HG03175 (cell line): ENCODE data around the gene LRRC14B.
"Not testable (repeated sequence)": the region's sequence is repeated elsewhere in the genome, so short reads cannot be mapped to it uniquely, and the experiment has no call there.

ENCODE experiments used
- ATAC-seq: cut with Tn5 transposase; IDR thresholded peaks from one replicate; pipeline ENCODE4 v1.9.1; 2021; ENCODE audit warnings: mild to moderate bottlenecking, moderate library complexity; ENCODE audit not compliant: unreplicated experiment

LRRC14B gene

DNA sequence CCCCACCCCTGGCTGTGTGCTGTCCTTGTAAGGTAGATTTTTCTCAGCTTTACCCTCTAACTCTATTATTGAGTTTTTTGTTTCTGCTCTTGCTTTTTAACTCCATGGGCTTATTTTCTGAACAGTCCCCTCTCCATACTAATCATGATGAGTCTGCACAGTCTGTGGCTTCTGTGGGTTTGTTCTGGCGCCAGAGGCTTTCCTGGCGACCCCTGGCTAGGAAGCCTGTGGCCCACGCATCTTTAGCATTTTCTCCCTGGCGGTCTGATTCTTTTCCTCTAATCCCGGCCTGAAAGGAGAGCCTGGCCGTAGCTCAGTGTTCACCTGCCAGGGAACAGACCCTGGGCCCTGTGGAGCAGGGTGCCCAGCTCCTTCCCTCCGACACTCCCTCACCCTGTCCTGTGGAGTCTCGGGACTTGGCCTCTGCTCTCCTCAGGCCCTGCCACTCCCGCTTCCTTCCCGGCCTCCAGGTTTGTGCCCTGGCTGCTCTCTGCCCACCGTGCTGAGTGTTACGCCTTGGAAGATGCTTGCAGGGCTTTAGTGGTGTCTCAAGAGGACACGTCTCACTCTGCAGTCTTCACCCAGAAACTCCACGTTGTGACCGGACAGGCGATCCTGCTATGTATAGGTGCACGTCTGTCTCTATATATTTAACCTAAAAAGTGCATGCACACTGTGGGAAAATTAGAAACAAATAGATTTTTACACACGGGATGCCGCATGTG, 31.7 kb upstream of the LRRC14B start:
- no peak for ATAC-seq

DNA sequence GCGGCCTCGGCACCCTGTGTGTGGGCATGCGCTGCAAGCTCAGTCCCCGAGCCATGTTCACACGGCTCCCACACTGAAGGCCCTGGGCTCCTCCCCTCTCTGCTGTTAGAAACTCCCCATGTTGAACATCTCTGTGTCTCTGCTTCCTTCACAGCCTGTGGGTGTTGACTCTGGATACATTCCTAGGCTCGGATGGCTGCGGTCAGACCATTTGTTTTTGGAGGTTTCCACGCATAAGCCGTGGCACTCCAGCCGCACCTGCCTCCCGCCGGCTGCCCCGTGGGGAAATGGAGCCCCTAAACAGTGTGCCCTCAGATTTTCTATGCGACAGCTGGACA, 31.2 kb upstream of the LRRC14B start:
- ATAC-seq = no peak

GRCh38 chr5:160921-161802, 30.1 kb upstream of the LRRC14B start:
- ATAC-seq = no peak

GRCh38 chr5:161803-162110, 29.5 kb upstream of the LRRC14B start:
- ATAC-seq = no peak

DNA sequence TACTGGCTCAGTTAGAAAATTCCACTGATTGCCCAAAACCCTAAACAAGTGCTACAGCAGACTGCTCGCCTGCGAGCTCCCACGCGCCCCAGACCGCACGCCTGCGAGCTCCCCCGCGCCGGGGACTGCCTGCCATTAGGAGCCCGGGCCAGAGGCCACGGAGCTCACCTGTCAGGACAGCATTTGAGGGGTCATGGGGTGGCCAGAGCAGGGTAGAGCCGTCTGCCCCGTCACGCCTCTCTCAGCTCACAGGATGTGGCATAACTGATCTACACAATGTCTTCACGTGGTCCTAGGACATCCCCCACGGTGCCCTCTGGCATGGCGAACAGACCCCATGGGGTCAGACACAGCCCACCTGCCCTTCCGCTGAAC, 29.1 kb upstream of the LRRC14B start:
- no peak for ATAC-seq

- ATAC-seq = no peak
These were observed 28.5 kb upstream of the LRRC14B start for GRCh38 chr5:162565-163337.

DNA sequence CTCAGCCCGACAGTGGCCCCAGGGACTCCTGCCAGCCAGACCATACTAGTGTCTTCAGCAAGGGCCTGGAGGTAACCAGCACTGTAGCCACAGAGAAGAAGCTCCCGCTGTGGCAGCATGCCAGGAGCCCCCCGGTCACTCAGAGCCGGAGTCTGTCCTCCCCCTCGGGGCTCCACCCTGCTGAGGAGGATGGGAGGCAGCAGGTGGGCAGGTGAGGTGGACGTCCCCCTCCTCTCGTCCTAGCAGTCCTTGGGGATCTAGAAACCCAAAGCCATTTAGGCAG, 28.0 kb upstream of the LRRC14B start:
- ATAC-seq = no peak

DNA sequence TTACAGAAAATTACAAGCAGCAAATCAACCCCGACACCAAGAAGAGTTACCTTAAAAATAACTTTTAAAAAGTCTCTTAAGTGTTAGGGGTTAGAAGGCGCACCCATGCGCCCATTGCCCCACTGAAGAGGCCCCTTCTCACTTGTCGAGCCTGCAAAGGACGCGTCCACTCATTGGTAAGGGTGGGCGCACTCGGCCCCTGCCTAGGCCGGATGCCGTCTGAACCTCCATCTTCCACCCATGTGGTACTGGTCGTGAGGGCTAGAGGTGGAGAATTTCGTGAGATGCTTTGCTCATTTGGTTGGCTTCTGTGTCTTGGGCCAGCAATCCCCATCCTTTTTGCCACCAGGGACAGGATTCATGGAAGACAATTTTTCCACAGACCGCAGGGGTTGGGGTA, 27.5 kb upstream of the LRRC14B start:
- no peak for ATAC-seq

DNA sequence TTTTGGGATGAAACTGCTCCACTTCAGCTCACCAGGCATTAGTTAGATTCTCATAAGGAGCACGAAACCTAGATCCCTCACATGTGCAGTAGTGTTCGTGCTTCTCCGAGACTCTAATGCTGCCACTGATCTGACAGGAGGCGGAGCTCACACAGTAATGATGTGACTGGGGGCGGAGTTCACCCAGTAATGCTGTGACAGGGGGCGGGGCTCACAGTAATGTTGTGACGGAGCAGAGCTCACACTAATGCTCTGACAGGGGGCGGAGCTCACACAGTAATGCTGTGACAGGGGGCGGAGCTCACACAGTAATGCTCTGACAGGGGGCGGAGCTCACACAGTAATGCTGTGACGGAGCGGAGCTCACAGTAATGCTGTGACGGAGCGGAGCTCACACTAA, 27.1 kb upstream of the LRRC14B start:
- no peak for ATAC-seq

DNA sequence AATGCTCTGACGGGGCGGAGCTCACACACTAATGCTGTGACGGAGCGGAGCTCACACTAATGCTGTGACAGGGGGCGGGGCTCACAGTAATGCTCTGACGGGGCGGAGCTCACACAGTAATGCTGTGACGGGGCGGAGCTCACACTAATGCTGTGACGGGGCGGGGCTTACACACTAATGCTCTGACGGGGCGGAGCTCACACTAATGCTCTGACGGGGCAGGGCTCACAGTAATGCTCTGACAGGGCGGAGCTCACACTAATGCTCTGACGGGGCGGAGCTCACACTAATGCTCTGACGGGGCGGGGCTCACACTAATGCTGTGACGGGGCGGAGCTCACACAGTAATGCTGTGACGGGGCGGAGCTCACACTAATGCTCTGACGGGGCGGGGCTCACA, 26.5 kb upstream of the LRRC14B start:
- not testable (repeated sequence) for ATAC-seq

GRCh38 chr5:166441-167372, 24.6 kb upstream of the LRRC14B start:
- no peak for ATAC-seq

DNA sequence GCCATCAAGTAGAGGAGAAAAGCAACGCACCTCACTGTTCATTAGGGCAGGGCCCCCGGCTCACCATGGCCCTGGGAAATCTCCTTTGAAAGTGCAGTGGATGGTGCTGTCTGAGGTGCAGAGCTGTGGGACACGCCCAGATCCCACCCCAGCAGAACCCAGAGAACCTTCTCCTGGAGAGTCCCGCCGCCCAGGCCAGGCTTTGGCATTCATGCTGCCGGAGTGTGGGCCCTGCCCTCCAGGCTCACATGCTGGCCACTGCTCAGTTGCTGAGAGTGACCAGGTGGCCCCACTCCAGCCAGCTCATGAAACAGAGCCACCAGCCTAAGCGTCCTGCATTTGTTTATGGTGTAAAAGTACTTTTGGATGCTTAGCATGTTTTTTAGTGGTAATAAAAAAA, 23.8 kb upstream of the LRRC14B start:
- no peak for ATAC-seq

- ATAC-seq = no peak
These were observed 23.2 kb upstream of the LRRC14B start for GRCh38 chr5:167982-168660.

DNA sequence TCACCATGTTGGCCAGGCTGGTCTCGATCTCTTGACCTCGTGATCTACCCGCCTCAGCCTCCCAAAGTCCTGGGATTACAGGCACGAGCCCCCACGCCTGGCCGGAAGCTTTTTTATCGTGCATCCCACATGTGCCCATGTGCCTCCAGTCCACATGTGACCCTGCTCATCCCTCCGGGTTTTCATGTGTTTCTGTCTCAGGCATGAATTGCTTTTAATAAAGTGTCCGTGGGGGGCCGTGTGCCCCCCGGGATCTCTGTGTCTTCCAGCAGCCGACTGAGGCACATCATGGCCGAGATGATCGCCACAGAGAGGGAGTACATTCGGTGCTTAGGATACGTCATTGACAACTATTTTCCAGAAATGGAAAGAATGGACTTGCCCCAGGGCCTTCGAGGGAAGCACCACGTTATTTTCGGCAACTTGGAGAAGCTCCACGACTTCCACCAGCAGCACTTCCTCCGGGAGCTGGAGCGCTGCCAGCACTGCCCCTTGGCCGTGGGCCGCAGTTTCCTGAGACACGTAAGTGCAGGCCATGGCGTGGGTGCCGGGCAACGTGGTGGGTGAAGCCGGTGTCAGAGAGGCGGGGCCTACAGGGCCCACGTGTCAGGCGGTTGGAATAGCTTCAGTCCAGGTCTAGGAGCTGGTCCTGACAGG, 22.1 kb upstream of the LRRC14B start:
- ATAC-seq = no peak

- ATAC-seq = no peak
These were observed 21.6 kb upstream of the LRRC14B start for GRCh38 chr5:169728-170094.

DNA sequence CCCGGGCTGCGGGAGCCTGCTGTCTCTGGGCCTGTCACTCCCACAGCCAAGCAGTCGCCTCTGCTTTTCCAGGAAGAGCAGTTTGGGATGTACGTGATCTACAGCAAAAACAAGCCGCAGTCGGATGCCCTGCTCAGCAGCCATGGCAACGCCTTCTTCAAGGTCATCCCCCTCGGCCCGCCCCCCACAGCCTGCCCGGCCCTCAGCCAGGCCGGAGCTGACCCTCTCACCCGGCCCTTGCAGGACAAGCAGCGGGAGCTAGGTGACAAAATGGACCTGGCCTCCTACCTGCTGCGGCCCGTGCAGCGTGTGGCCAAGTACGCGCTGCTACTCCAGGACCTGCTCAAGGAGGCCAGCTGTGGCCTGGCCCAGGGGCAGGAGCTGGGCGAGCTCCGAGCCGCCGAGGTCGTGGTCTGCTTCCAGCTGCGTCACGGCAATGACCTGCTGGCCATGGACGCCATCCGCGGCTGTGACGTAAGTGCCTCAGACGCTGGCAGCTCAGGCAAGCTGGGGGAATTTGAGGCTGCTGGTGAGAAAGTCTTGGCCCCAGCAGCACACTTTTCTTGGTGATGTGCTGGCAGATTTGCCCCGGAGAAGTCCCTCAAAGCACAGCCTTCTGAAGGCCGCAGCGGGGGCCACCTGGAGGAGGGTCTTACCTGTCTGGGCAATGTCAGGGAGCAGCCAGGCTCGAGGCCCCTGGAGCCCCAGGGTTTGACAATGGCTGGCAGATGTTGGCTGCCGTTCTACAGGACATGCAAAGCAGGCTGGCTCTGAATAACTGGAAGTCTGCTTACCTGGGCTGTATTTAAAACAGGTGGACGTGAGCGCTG, 20.1 kb upstream of the LRRC14B start:
- ATAC-seq = no peak

DNA sequence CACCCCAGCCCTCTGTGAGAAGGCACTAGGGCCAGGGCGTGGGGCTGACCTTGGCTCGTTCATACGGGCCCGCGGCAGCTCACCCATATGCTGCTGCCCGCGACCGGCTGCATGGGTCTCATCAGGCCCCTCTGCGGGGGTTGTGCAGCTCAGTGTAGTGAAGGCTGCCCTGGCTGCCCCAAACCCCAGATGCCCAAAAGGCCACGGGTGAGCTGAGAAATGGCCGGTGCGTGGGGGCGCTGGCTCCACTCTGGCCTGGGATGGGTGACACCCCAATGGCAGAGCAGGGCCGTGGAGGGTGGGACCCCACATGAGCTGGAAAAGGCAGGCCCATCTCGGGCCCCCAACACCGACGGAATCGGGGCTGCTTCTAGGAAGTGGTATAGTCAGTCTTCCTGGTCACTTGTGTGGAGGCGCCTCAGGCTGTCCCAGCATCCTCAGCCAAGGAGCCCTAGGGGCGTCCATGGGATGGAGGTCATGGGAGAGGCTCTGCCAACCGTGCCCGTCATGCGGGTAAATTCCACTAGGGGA, 19.4 kb upstream of the LRRC14B start:
- no peak for ATAC-seq

DNA sequence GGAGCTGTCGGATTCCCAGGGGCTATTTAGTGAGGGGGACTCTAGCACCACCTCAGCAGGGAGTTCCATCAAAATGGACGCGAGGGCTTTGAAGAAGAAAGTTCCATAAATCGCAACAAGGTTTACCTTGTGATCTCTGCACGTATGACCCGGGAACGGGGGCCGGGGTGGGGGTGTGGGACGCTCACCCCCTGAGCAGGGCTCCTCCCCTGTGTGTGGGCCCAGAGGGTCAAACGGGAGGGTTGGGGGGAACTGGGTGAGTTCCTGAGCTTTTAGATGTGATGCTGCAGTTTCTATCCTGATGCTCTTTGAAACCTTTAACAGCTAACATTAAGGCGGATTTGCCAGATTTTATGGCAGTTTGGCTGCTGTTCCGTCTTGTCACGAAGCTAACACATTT, 18.9 kb upstream of the LRRC14B start:
- no peak for ATAC-seq

- ATAC-seq = no peak
These were observed 18.4 kb upstream of the LRRC14B start for GRCh38 chr5:172841-173251.
